ENCODE measurements around the gene HOXB6.
A peak's percentile ranks its signal among the peaks of the same experiment; 100 is the strongest.

The HOXB6 gene

GRCh38 chr17:48640858-48641180 lies 36.0 kb upstream of the HOXB6 start:
- no peaks in the 10 kb centered on the region for H3K9me3 ChIP-seq (ENCODE audit: control extremely low read depth in 1 of 5, control insufficient read depth in 4 of 5, insufficient read depth in 2 of 5, low read depth in 1 of 5, low read length in 4 of 5)
- no CpG with 5 or more reads among the region's 1 CpG for WGBS (ENCODE audit: insufficient coverage)
- H3K27ac ChIP-seq (ENCODE audit: insufficient read depth in 1 of 2, low read depth in 1 of 2, low read length in 2 of 2, poor library complexity in 1 of 2, severe bottlenecking in 2 of 2), result no peak overlapping the region
- H3K36me3 ChIP-seq (ENCODE audit: control insufficient read depth in 4 of 4, insufficient read depth in 4 of 4, low read length in 3 of 4), result no peaks in the 10 kb centered on the region
- ChIA-PET CTCF (interaction anchor here (0.6 to 1.9 kb wide), 8 partner anchors 9 to 31 kb away, joined by 3 to 6 read pairs (median 4); no protein-coding TSS in a partner anchor), POLR2A (interaction anchor here (0.6 kb wide), 1 partner anchor 590 kb away, joined by 3 read pairs; no protein-coding TSS in a partner anchor)
- no peak overlapping the region for H3K4me3 ChIP-seq (ENCODE audit: control insufficient read depth in 1 of 7, extremely low read depth in 1 of 7, insufficient read depth in 4 of 7, low read depth in 2 of 7, low read length in 6 of 7)
- no peak for DNase-seq
- peaks cover 18 to 98% (median 70%) of the 10 kb centered on the region in 5 experiments for H3K27me3 ChIP-seq (replicated peaks in 2 of 5; ENCODE audit: control insufficient read depth in 4 of 5, insufficient read depth in 5 of 5, low read length in 4 of 5)
- H3K4me1 ChIP-seq (ENCODE audit: control extremely low read depth in 1 of 4, control insufficient read depth in 4 of 4, insufficient read depth in 4 of 4, low read length in 3 of 4), result peaks cover 0 to 12% (median 4%) of the 10 kb centered on the region in 4 experiments

- no peaks in the 10 kb centered on the region for H3K9me3 ChIP-seq (ENCODE audit: control extremely low read depth in 1 of 5, control insufficient read depth in 4 of 5, insufficient read depth in 2 of 5, low read depth in 1 of 5, low read length in 4 of 5)
- ChIA-PET POLR2A (interaction anchor here (0.6 kb wide), 1 partner anchor 591 kb away, joined by 3 read pairs; no protein-coding TSS in a partner anchor), CTCF (interaction anchor here (0.5 to 1.9 kb wide), 10 partner anchors 8 to 264 kb away, joined by 3 to 6 read pairs (median 4); no protein-coding TSS in a partner anchor)
- 96% methylated on average over 3 of the region's 6 CpGs for WGBS (ENCODE audit: insufficient coverage)
- no peaks in the 10 kb centered on the region for H3K36me3 ChIP-seq (ENCODE audit: control insufficient read depth in 4 of 4, insufficient read depth in 4 of 4, low read length in 3 of 4)
- DNase-seq, result no peak
- peaks cover 0 to 12% (median 4%) of the 10 kb centered on the region in 4 experiments for H3K4me1 ChIP-seq (ENCODE audit: control extremely low read depth in 1 of 4, control insufficient read depth in 4 of 4, insufficient read depth in 4 of 4, low read length in 3 of 4)
- H3K27me3 ChIP-seq (replicated peaks in 2 of 5; ENCODE audit: control insufficient read depth in 4 of 5, insufficient read depth in 5 of 5, low read length in 4 of 5), result peaks cover 12 to 98% (median 69%) of the 10 kb centered on the region in 5 experiments
- H3K4me3 ChIP-seq (ENCODE audit: control insufficient read depth in 1 of 7, extremely low read depth in 1 of 7, insufficient read depth in 4 of 7, low read depth in 2 of 7, low read length in 6 of 7), result no peak overlapping the region
- H3K27ac ChIP-seq (ENCODE audit: insufficient read depth in 1 of 2, low read depth in 1 of 2, low read length in 2 of 2, poor library complexity in 1 of 2, severe bottlenecking in 2 of 2), result no peak overlapping the region
Observed at GRCh38 chr17:48639982-48640857, 35.4 kb upstream of the HOXB6 start.

GRCh38 chr17:48639136-48639535 lies 34.4 kb upstream of the HOXB6 start:
- Histone ChIP-seq H3K9me3 (ENCODE audit: control extremely low read depth in 1 of 5, control insufficient read depth in 4 of 5, insufficient read depth in 2 of 5, low read depth in 1 of 5, low read length in 4 of 5) (no peaks in the 10 kb centered on the region), H3K27ac (ENCODE audit: insufficient read depth in 1 of 2, low read depth in 1 of 2, low read length in 2 of 2, poor library complexity in 1 of 2, severe bottlenecking in 2 of 2) (no peak overlapping the region), H3K4me1 (ENCODE audit: control extremely low read depth in 1 of 4, control insufficient read depth in 4 of 4, insufficient read depth in 4 of 4, low read length in 3 of 4) (peaks cover 0 to 12% (median 4%) of the 10 kb centered on the region in 4 experiments), H3K4me3 (ENCODE audit: control insufficient read depth in 1 of 7, extremely low read depth in 1 of 7, insufficient read depth in 4 of 7, low read depth in 2 of 7, low read length in 6 of 7) (no peak overlapping the region), H3K36me3 (ENCODE audit: control insufficient read depth in 4 of 4, insufficient read depth in 4 of 4, low read length in 3 of 4) (no peaks in the 10 kb centered on the region), H3K27me3 (replicated peaks in 2 of 5; ENCODE audit: control insufficient read depth in 4 of 5, insufficient read depth in 5 of 5, low read length in 4 of 5) (peaks cover 12 to 97% (median 72%) of the 10 kb centered on the region in 5 experiments)
- 80% methylated on average over 5 of the region's 5 CpGs for WGBS (ENCODE audit: insufficient coverage)
- CTCF ChIA-PET, result interaction anchor here (1.1 to 1.5 kb wide), 2 partner anchors 10 to 100 kb away, joined by 3 to 4 read pairs; no protein-coding TSS in a partner anchor
- POLR2A ChIA-PET, result no interaction called here
- no peak for DNase-seq

GRCh38 chr17:48637323-48638260 lies 32.8 kb upstream of the HOXB6 start:
- Histone ChIP-seq H3K4me1 (ENCODE audit: control extremely low read depth in 1 of 4, control insufficient read depth in 4 of 4, insufficient read depth in 4 of 4, low read length in 3 of 4) (peaks cover 0 to 18% (median 9%) of the 10 kb centered on the region in 4 experiments), H3K27me3 (replicated peaks in 2 of 5; ENCODE audit: control insufficient read depth in 4 of 5, insufficient read depth in 5 of 5, low read length in 4 of 5) (peaks cover 6 to 97% (median 69%) of the 10 kb centered on the region in 5 experiments), H3K27ac (ENCODE audit: insufficient read depth in 1 of 2, low read depth in 1 of 2, low read length in 2 of 2, poor library complexity in 1 of 2, severe bottlenecking in 2 of 2) (no peak overlapping the region), H3K4me3 (ENCODE audit: control insufficient read depth in 1 of 7, extremely low read depth in 1 of 7, insufficient read depth in 4 of 7, low read depth in 2 of 7, low read length in 6 of 7) (no peak overlapping the region), H3K36me3 (ENCODE audit: control insufficient read depth in 4 of 4, insufficient read depth in 4 of 4, low read length in 3 of 4) (no peaks in the 10 kb centered on the region), H3K9me3 (ENCODE audit: control extremely low read depth in 1 of 5, control insufficient read depth in 4 of 5, insufficient read depth in 2 of 5, low read depth in 1 of 5, low read length in 4 of 5) (no peaks in the 10 kb centered on the region)
- 90% methylated on average over 15 of the region's 18 CpGs for WGBS (ENCODE audit: insufficient coverage)
- ChIA-PET POLR2A (no interaction called here), CTCF (interaction anchor here (1.0 to 3.5 kb wide), 15 partner anchors 9 to 241 kb away, joined by 3 to 27 read pairs (median 5); partner anchors contain the start of genes HOXB8 and HOXB9)
- no peak for DNase-seq

GRCh38 chr17:48636177-48637018 lies 31.6 kb upstream of the HOXB6 start:
- Histone ChIP-seq H3K36me3 (ENCODE audit: control insufficient read depth in 4 of 4, insufficient read depth in 4 of 4, low read length in 3 of 4) (no peaks in the 10 kb centered on the region), H3K4me3 (ENCODE audit: control insufficient read depth in 1 of 7, extremely low read depth in 1 of 7, insufficient read depth in 4 of 7, low read depth in 2 of 7, low read length in 6 of 7) (peak overlapping the region in 2 of 7 experiments; percentile 8 to 42), H3K9me3 (ENCODE audit: control extremely low read depth in 1 of 5, control insufficient read depth in 4 of 5, insufficient read depth in 2 of 5, low read depth in 1 of 5, low read length in 4 of 5) (no peaks in the 10 kb centered on the region), H3K4me1 (ENCODE audit: control extremely low read depth in 1 of 4, control insufficient read depth in 4 of 4, insufficient read depth in 4 of 4, low read length in 3 of 4) (peaks cover 0 to 14% (median 6%) of the 10 kb centered on the region in 4 experiments), H3K27ac (ENCODE audit: insufficient read depth in 1 of 2, low read depth in 1 of 2, low read length in 2 of 2, poor library complexity in 1 of 2, severe bottlenecking in 2 of 2) (no peak overlapping the region), H3K27me3 (replicated peaks in 2 of 5; ENCODE audit: control insufficient read depth in 4 of 5, insufficient read depth in 5 of 5, low read length in 4 of 5) (peaks cover 6 to 97% (median 67%) of the 10 kb centered on the region in 5 experiments)
- peak; percentile 91 to 92 (median 91) for DNase-seq
- WGBS (ENCODE audit: insufficient coverage), result 1% methylated on average over 26 of the region's 39 CpGs
- ChIA-PET CTCF (interaction anchor here (0.8 to 3.5 kb wide), 21 partner anchors 8 to 249 kb away, joined by 3 to 27 read pairs (median 4); partner anchors contain the start of genes HOXB8 and HOXB9), POLR2A (interaction anchor here (0.9 kb wide), 1 partner anchor 10 kb away, joined by 3 read pairs; the partner anchor contains the start of gene HOXB9)

Data from common myeloid progenitor, CD34-positive (primary cell).